ENCODE measurements around the gene ICAM2.

ICAM2 gene

GRCh38 chr17:64054304-64054703 lies 33.9 kb upstream of the ICAM2 start:
- no peak overlapping the region for H2AFZ ChIP-seq (ENCODE audit: low read depth)
- peaks cover 4% of the 10 kb centered on the region; the same call in 1 of the 2 replicates for H3K36me3 ChIP-seq (ENCODE audit: insufficient read depth)
- H4K20me1 ChIP-seq (ENCODE audit: insufficient read depth), result no peaks in the 10 kb centered on the region

GRCh38 chr17:64053101-64053500 lies 32.7 kb upstream of the ICAM2 start:
- peaks cover 33% of the 10 kb centered on the region for H3K4me1 ChIP-seq (ENCODE audit: low read depth, poor library complexity, severe bottlenecking)
- H3K4me3 ChIP-seq (IDR thresholded peaks at IDR 0.05; ENCODE audit: insufficient read depth, low read depth, low read length), result no peak overlapping the region
- peaks cover 4% of the 10 kb centered on the region; the same call in 1 of the 2 replicates for H3K36me3 ChIP-seq (ENCODE audit: insufficient read depth)
- no peaks in the 10 kb centered on the region for H3K79me2 ChIP-seq (ENCODE audit: insufficient read depth, low read depth)
- no peak overlapping the region for H3K9ac ChIP-seq
- H3K27me3 ChIP-seq (ENCODE audit: insufficient read depth, low read depth), result no peaks in the 10 kb centered on the region
- no peaks in the 10 kb centered on the region for H4K20me1 ChIP-seq (ENCODE audit: insufficient read depth)
- no peak for TF ChIP-seq CTCF (conservative IDR thresholded peaks at IDR 0.05; ENCODE audit: low read depth, low read length)
- no peak overlapping the region for H2AFZ ChIP-seq (ENCODE audit: low read depth)
- H3K4me2 ChIP-seq, result no peak overlapping the region
- H3K27ac ChIP-seq, result no peak overlapping the region

More at GRCh38 chr17:64054304-64054703, 33.9 kb upstream of the ICAM2 start:
- H3K4me1 ChIP-seq (ENCODE audit: low read depth, poor library complexity, severe bottlenecking), result peaks cover 45% of the 10 kb centered on the region
- no peak overlapping the region for H3K9ac ChIP-seq
- H3K27me3 ChIP-seq (ENCODE audit: insufficient read depth, low read depth), result no peaks in the 10 kb centered on the region
- H3K4me3 ChIP-seq (IDR thresholded peaks at IDR 0.05; ENCODE audit: insufficient read depth, low read depth, low read length), result no peak overlapping the region
- no peak for TF ChIP-seq CTCF (conservative IDR thresholded peaks at IDR 0.05; ENCODE audit: low read depth, low read length)
- H3K4me2 ChIP-seq, result no peak overlapping the region
- H3K79me2 ChIP-seq (ENCODE audit: insufficient read depth, low read depth), result no peaks in the 10 kb centered on the region
- no peak overlapping the region for H3K27ac ChIP-seq

- H3K27ac ChIP-seq, result no peak overlapping the region
- TF ChIP-seq CTCF (conservative IDR thresholded peaks at IDR 0.05; ENCODE audit: low read depth, low read length), result no peak
Observed at GRCh38 chr17:64051153-64051552, 30.7 kb upstream of the ICAM2 start.

DNA sequence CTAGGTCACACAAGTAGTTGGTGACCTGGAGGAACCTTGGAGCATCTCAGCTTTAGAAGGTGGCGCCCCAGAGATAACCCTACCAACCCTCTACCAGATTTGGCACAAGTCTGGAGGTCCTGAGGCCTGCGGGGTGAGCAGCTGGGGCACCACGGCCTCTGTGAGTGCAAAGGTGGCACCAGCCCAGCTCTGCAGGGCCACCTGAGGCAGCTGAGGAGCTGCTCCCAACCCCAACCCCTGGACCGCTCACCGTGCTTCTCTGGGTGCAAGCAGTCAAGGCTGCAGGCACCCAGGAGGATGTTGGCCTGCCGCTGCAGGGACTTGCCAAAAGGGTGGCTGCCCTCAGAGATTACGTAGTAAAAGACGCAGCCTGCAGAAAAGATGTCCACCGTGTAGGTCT lies 28.4 kb upstream of the ICAM2 start:
- no peaks in the 10 kb centered on the region for H3K27me3 ChIP-seq (ENCODE audit: insufficient read depth, low read depth)
- no peak overlapping the region for H2AFZ ChIP-seq (ENCODE audit: low read depth)
- no peak overlapping the region for H3K4me2 ChIP-seq
- H3K36me3 ChIP-seq (ENCODE audit: insufficient read depth), result peaks cover 4% of the 10 kb centered on the region; the same call in 1 of the 2 replicates
- no peak for TF ChIP-seq CTCF (conservative IDR thresholded peaks at IDR 0.05; ENCODE audit: low read depth, low read length)
- no peaks in the 10 kb centered on the region for H3K4me1 ChIP-seq (ENCODE audit: low read depth, poor library complexity, severe bottlenecking)
- no peak overlapping the region for H3K9ac ChIP-seq
- no peaks in the 10 kb centered on the region; the same call in 1 of the 2 replicates for H4K20me1 ChIP-seq (ENCODE audit: insufficient read depth)
- H3K4me3 ChIP-seq (IDR thresholded peaks at IDR 0.05; ENCODE audit: insufficient read depth, low read depth, low read length), result no peak overlapping the region
- H3K27ac ChIP-seq, result no peak overlapping the region
- H3K79me2 ChIP-seq (ENCODE audit: insufficient read depth, low read depth), result no peaks in the 10 kb centered on the region

More at GRCh38 chr17:64051153-64051552, 30.7 kb upstream of the ICAM2 start:
- Histone ChIP-seq H3K4me2 (no peak overlapping the region), H4K20me1 (ENCODE audit: insufficient read depth) (no peaks in the 10 kb centered on the region; the same call in 1 of the 2 replicates), H3K4me1 (ENCODE audit: low read depth, poor library complexity, severe bottlenecking) (peaks cover 14% of the 10 kb centered on the region), H3K9ac (no peak overlapping the region), H3K4me3 (IDR thresholded peaks at IDR 0.05; ENCODE audit: insufficient read depth, low read depth, low read length) (no peak overlapping the region), H3K27me3 (ENCODE audit: insufficient read depth, low read depth) (no peaks in the 10 kb centered on the region), H2AFZ (ENCODE audit: low read depth) (no peak overlapping the region), H3K79me2 (ENCODE audit: insufficient read depth, low read depth) (no peaks in the 10 kb centered on the region), H3K36me3 (ENCODE audit: insufficient read depth) (peaks cover 4% of the 10 kb centered on the region; the same call in 1 of the 2 replicates)
